ENCODE measurements around the gene LAMC1.
A peak's percentile ranks its signal among the peaks of the same experiment; 100 is the strongest.

LAMC1 gene

GRCh38 chr1:183135336-183135735 is 112.1 kb downstream of the LAMC1 start:
- H3K9me3 ChIP-seq (ENCODE audit: control extremely low read depth in 1 of 5, control insufficient read depth in 4 of 5, insufficient read depth in 2 of 5, low read depth in 1 of 5, low read length in 4 of 5), result no peaks in the 10 kb centered on the region
- no peak overlapping the region for H3K27ac ChIP-seq (ENCODE audit: insufficient read depth in 1 of 2, low read depth in 1 of 2, low read length in 2 of 2, poor library complexity in 1 of 2, severe bottlenecking in 2 of 2)
- no peak for DNase-seq
- no peaks in the 10 kb centered on the region for H3K27me3 ChIP-seq (replicated peaks in 2 of 5; ENCODE audit: control insufficient read depth in 4 of 5, insufficient read depth in 5 of 5, low read length in 4 of 5)
- CTCF ChIA-PET, result no interaction called here
- H3K4me1 ChIP-seq (ENCODE audit: control extremely low read depth in 1 of 4, control insufficient read depth in 4 of 4, insufficient read depth in 4 of 4, low read length in 3 of 4), result peaks cover 0 to 5% (median 0%) of the 10 kb centered on the region in 4 experiments
- no CpG with 5 or more reads among the region's 2 CpGs for WGBS (ENCODE audit: insufficient coverage)
- no peak overlapping the region for H3K4me3 ChIP-seq (ENCODE audit: control insufficient read depth in 1 of 7, extremely low read depth in 1 of 7, insufficient read depth in 4 of 7, low read depth in 2 of 7, low read length in 6 of 7)
- H3K36me3 ChIP-seq (ENCODE audit: control insufficient read depth in 4 of 4, insufficient read depth in 4 of 4, low read length in 3 of 4), result peaks cover 7 to 36% (median 13%) of the 10 kb centered on the region in 4 experiments
- POLR2A ChIA-PET, result no interaction called here

- DNase-seq, result no peak
- POLR2A ChIA-PET, result no interaction called here
- no peaks in the 10 kb centered on the region for H3K27me3 ChIP-seq (replicated peaks in 2 of 5; ENCODE audit: control insufficient read depth in 4 of 5, insufficient read depth in 5 of 5, low read length in 4 of 5)
- H3K4me1 ChIP-seq (ENCODE audit: control extremely low read depth in 1 of 4, control insufficient read depth in 4 of 4, insufficient read depth in 4 of 4, low read length in 3 of 4), result peaks cover 0 to 5% (median 0%) of the 10 kb centered on the region in 4 experiments
- CTCF ChIA-PET, result no interaction called here
- no peak overlapping the region for H3K27ac ChIP-seq (ENCODE audit: insufficient read depth in 1 of 2, low read depth in 1 of 2, low read length in 2 of 2, poor library complexity in 1 of 2, severe bottlenecking in 2 of 2)
- no peak overlapping the region for H3K4me3 ChIP-seq (ENCODE audit: control insufficient read depth in 1 of 7, extremely low read depth in 1 of 7, insufficient read depth in 4 of 7, low read depth in 2 of 7, low read length in 6 of 7)
- H3K9me3 ChIP-seq (ENCODE audit: control extremely low read depth in 1 of 5, control insufficient read depth in 4 of 5, insufficient read depth in 2 of 5, low read depth in 1 of 5, low read length in 4 of 5), result no peaks in the 10 kb centered on the region
- peaks cover 5 to 40% (median 13%) of the 10 kb centered on the region in 4 experiments for H3K36me3 ChIP-seq (ENCODE audit: control insufficient read depth in 4 of 4, insufficient read depth in 4 of 4, low read length in 3 of 4)
- 100% methylated on average over 2 of the region's 3 CpGs for WGBS (ENCODE audit: insufficient coverage)
Observed at GRCh38 chr1:183137782-183138181, 114.6 kb downstream of the LAMC1 start.

DNA sequence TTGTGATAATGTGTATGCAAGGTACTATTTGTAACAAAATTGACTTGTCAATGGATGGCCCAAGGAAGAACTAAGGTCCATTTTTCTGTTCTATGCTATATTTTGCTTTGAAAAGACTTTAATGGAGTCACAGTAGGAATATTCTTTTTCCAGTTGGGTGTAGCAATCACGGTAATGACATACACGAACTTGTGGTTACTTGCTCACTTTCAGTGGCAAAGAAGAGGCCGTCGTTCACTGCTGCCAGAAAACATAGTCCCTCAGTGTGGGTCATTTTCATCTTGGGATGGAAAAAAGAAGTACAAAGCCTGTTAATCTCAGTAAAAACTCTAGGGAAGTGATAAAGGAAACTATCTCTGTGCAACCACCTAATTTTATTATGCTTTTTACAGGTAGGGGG is 115.1 kb downstream of the LAMC1 start:
- H3K4me3 ChIP-seq (ENCODE audit: control insufficient read depth in 1 of 7, extremely low read depth in 1 of 7, insufficient read depth in 4 of 7, low read depth in 2 of 7, low read length in 6 of 7), result no peak overlapping the region
- no peaks in the 10 kb centered on the region for H3K27me3 ChIP-seq (replicated peaks in 2 of 5; ENCODE audit: control insufficient read depth in 4 of 5, insufficient read depth in 5 of 5, low read length in 4 of 5)
- DNase-seq, result no peak
- peaks cover 0 to 5% (median 0%) of the 10 kb centered on the region in 4 experiments for H3K4me1 ChIP-seq (ENCODE audit: control extremely low read depth in 1 of 4, control insufficient read depth in 4 of 4, insufficient read depth in 4 of 4, low read length in 3 of 4)
- ChIA-PET CTCF (no interaction called here), POLR2A (no interaction called here)
- H3K36me3 ChIP-seq (ENCODE audit: control insufficient read depth in 4 of 4, insufficient read depth in 4 of 4, low read length in 3 of 4), result peaks cover 4 to 42% (median 12%) of the 10 kb centered on the region in 4 experiments
- H3K27ac ChIP-seq (ENCODE audit: insufficient read depth in 1 of 2, low read depth in 1 of 2, low read length in 2 of 2, poor library complexity in 1 of 2, severe bottlenecking in 2 of 2), result no peak overlapping the region
- no peaks in the 10 kb centered on the region for H3K9me3 ChIP-seq (ENCODE audit: control extremely low read depth in 1 of 5, control insufficient read depth in 4 of 5, insufficient read depth in 2 of 5, low read depth in 1 of 5, low read length in 4 of 5)
- WGBS (ENCODE audit: insufficient coverage), result 75% methylated on average over 4 of the region's 4 CpGs

DNA sequence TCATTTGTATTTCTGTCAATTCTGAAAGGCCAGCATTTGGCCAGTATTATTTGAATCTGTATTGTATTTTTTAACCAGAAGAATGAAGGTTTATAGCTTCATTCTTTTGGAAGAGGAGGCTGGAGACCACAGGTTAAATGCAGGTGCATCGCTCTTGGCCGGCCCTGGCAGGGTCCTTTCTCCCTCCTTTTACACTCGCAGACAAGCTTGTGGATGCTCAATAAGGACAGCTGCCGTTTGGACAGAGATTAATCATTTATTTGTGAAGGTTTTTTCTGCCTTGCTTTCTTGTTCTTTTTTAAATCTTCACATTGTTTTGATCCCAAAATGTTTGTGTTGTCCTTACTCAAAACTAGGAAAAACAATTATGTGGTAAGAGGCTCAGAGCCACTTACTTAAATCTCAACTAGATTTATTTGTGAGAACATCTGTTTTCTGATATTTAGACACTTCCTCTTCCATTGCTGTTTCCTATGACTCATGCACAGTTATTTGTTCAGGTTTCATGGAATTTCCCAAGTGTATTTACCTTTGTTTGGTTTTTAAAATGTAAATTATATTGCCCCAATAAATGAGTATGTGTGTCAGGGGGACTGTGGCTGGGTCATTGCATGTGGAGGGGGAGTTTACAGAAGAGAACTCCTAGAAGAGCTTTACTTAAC is 116.2 kb downstream of the LAMC1 start:
- H3K4me1 ChIP-seq (ENCODE audit: control extremely low read depth in 1 of 4, control insufficient read depth in 4 of 4, insufficient read depth in 4 of 4, low read length in 3 of 4), result peaks cover 0 to 5% (median 0%) of the 10 kb centered on the region in 4 experiments
- H3K4me3 ChIP-seq (ENCODE audit: control insufficient read depth in 1 of 7, extremely low read depth in 1 of 7, insufficient read depth in 4 of 7, low read depth in 2 of 7, low read length in 6 of 7), result no peak overlapping the region
- ChIA-PET POLR2A (no interaction called here), CTCF (no interaction called here)
- WGBS (ENCODE audit: insufficient coverage), result 100% methylated on average over 2 of the region's 4 CpGs
- no peak overlapping the region for H3K27ac ChIP-seq (ENCODE audit: insufficient read depth in 1 of 2, low read depth in 1 of 2, low read length in 2 of 2, poor library complexity in 1 of 2, severe bottlenecking in 2 of 2)
- no peaks in the 10 kb centered on the region for H3K27me3 ChIP-seq (replicated peaks in 2 of 5; ENCODE audit: control insufficient read depth in 4 of 5, insufficient read depth in 5 of 5, low read length in 4 of 5)
- peaks cover 0 to 35% (median 8%) of the 10 kb centered on the region in 4 experiments for H3K36me3 ChIP-seq (ENCODE audit: control insufficient read depth in 4 of 4, insufficient read depth in 4 of 4, low read length in 3 of 4)
- peak in 2 of 3 donors; percentile 37 to 53 for DNase-seq
- H3K9me3 ChIP-seq (ENCODE audit: control extremely low read depth in 1 of 5, control insufficient read depth in 4 of 5, insufficient read depth in 2 of 5, low read depth in 1 of 5, low read length in 4 of 5), result no peaks in the 10 kb centered on the region

GRCh38 chr1:183140633-183141032 is 117.4 kb downstream of the LAMC1 start:
- no peak overlapping the region for H3K4me3 ChIP-seq (ENCODE audit: control insufficient read depth in 1 of 7, extremely low read depth in 1 of 7, insufficient read depth in 4 of 7, low read depth in 2 of 7, low read length in 6 of 7)
- H3K27me3 ChIP-seq (replicated peaks in 2 of 5; ENCODE audit: control insufficient read depth in 4 of 5, insufficient read depth in 5 of 5, low read length in 4 of 5), result no peaks in the 10 kb centered on the region
- POLR2A ChIA-PET, result no interaction called here
- H3K9me3 ChIP-seq (ENCODE audit: control extremely low read depth in 1 of 5, control insufficient read depth in 4 of 5, insufficient read depth in 2 of 5, low read depth in 1 of 5, low read length in 4 of 5), result no peaks in the 10 kb centered on the region
- peaks cover 0 to 5% (median 0%) of the 10 kb centered on the region in 4 experiments for H3K4me1 ChIP-seq (ENCODE audit: control extremely low read depth in 1 of 4, control insufficient read depth in 4 of 4, insufficient read depth in 4 of 4, low read length in 3 of 4)
- DNase-seq, result no peak
- H3K36me3 ChIP-seq (ENCODE audit: control insufficient read depth in 4 of 4, insufficient read depth in 4 of 4, low read length in 3 of 4), result peaks cover 0 to 28% (median 5%) of the 10 kb centered on the region in 4 experiments
- H3K27ac ChIP-seq (ENCODE audit: insufficient read depth in 1 of 2, low read depth in 1 of 2, low read length in 2 of 2, poor library complexity in 1 of 2, severe bottlenecking in 2 of 2), result no peak overlapping the region
- CTCF ChIA-PET, result no interaction called here

GRCh38 chr1:183142171-183142570 is 119.0 kb downstream of the LAMC1 start:
- WGBS (ENCODE audit: insufficient coverage), result 100% methylated on average over 1 of the region's 2 CpGs
- ChIA-PET POLR2A (no interaction called here), CTCF (no interaction called here)
- Histone ChIP-seq H3K36me3 (ENCODE audit: control insufficient read depth in 4 of 4, insufficient read depth in 4 of 4, low read length in 3 of 4) (peaks cover 0 to 22% (median 2%) of the 10 kb centered on the region in 4 experiments), H3K4me1 (ENCODE audit: control extremely low read depth in 1 of 4, control insufficient read depth in 4 of 4, insufficient read depth in 4 of 4, low read length in 3 of 4) (peaks cover 0 to 5% (median 0%) of the 10 kb centered on the region in 4 experiments), H3K4me3 (ENCODE audit: control insufficient read depth in 1 of 7, extremely low read depth in 1 of 7, insufficient read depth in 4 of 7, low read depth in 2 of 7, low read length in 6 of 7) (no peak overlapping the region), H3K27ac (ENCODE audit: insufficient read depth in 1 of 2, low read depth in 1 of 2, low read length in 2 of 2, poor library complexity in 1 of 2, severe bottlenecking in 2 of 2) (no peak overlapping the region), H3K27me3 (replicated peaks in 2 of 5; ENCODE audit: control insufficient read depth in 4 of 5, insufficient read depth in 5 of 5, low read length in 4 of 5) (no peaks in the 10 kb centered on the region), H3K9me3 (ENCODE audit: control extremely low read depth in 1 of 5, control insufficient read depth in 4 of 5, insufficient read depth in 2 of 5, low read depth in 1 of 5, low read length in 4 of 5) (no peaks in the 10 kb centered on the region)
- no peak for DNase-seq

- POLR2A ChIA-PET, result no interaction called here
- no peak for DNase-seq
- H3K4me1 ChIP-seq (ENCODE audit: control extremely low read depth in 1 of 4, control insufficient read depth in 4 of 4, insufficient read depth in 4 of 4, low read length in 3 of 4), result peaks cover 0 to 5% (median 0%) of the 10 kb centered on the region in 4 experiments
Observed at GRCh38 chr1:183143576-183144315, 120.5 kb downstream of the LAMC1 start.

More at GRCh38 chr1:183143576-183144315, 120.5 kb downstream of the LAMC1 start:
- H3K27ac ChIP-seq (ENCODE audit: insufficient read depth in 1 of 2, low read depth in 1 of 2, low read length in 2 of 2, poor library complexity in 1 of 2, severe bottlenecking in 2 of 2), result no peak overlapping the region
- H3K9me3 ChIP-seq (ENCODE audit: control extremely low read depth in 1 of 5, control insufficient read depth in 4 of 5, insufficient read depth in 2 of 5, low read depth in 1 of 5, low read length in 4 of 5), result no peaks in the 10 kb centered on the region
- CTCF ChIA-PET, result no interaction called here
- 93% methylated on average over 3 of the region's 7 CpGs for WGBS (ENCODE audit: insufficient coverage)
- no peak overlapping the region for H3K4me3 ChIP-seq (ENCODE audit: control insufficient read depth in 1 of 7, extremely low read depth in 1 of 7, insufficient read depth in 4 of 7, low read depth in 2 of 7, low read length in 6 of 7)
- H3K36me3 ChIP-seq (ENCODE audit: control insufficient read depth in 4 of 4, insufficient read depth in 4 of 4, low read length in 3 of 4), result peaks cover 0 to 12% (median 2%) of the 10 kb centered on the region in 4 experiments
- H3K27me3 ChIP-seq (replicated peaks in 2 of 5; ENCODE audit: control insufficient read depth in 4 of 5, insufficient read depth in 5 of 5, low read length in 4 of 5), result peaks cover 0 to 1% (median 0%) of the 10 kb centered on the region in 5 experiments
